ENCODE data around the gene ADAM12. TPM values are rescaled to one million over a fixed set of nuclear protein-coding genes. Genes with fewer than 3 reads are reported as not detected.
"Not testable (repeated sequence)": the region's sequence is repeated elsewhere in the genome, so short reads cannot be mapped to it uniquely, and the experiment has no call there.

Gene ADAM12
- total RNA-seq, 1 experiment from 2014 or later, result 26.1 TPM

DNA sequence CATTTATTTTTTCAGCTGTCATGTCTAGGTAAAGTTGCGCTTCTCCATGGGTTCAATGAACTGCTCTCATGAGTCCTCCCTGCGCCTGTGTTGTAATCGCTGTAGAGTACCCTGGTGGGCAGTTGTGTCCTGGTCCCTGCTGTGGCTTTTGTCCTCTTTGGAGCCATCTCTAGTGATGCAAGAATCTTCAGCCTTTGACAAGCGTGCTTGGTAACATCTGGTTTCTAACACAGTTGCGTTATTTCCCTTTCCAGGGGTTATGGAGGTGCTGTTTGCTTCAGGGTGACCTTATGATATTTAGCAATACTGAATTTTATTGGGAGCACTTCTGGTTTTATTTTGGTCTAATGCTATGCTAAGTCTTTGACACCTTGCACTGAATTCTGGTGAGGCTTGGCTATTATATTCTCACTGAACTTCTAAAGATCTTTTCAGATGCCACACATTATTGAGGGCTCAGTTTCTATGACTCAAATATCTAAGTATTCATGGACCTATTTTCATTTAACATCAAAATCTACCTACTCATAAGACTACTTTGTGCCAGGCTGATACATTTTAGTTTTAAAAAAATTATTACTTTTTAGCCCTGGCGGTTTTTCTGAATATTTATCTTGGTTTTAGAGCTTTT, 403.3 kb downstream of the ADAM12 start:
- in situ Hi-C loops (cut with HindIII; ENCODE audit: low pct_unique_long_range_greater_than_20kb, low sequenced_read_pairs), result no loop called here
- no peak for DNase-seq (ENCODE audit: low read depth)

GRCh38 chr10:125984346-125984745, 403.9 kb downstream of the ADAM12 start:
- DNase-seq (ENCODE audit: low read depth), result no peak
- in situ Hi-C loops (cut with HindIII; ENCODE audit: low pct_unique_long_range_greater_than_20kb, low sequenced_read_pairs), result no loop called here

DNA sequence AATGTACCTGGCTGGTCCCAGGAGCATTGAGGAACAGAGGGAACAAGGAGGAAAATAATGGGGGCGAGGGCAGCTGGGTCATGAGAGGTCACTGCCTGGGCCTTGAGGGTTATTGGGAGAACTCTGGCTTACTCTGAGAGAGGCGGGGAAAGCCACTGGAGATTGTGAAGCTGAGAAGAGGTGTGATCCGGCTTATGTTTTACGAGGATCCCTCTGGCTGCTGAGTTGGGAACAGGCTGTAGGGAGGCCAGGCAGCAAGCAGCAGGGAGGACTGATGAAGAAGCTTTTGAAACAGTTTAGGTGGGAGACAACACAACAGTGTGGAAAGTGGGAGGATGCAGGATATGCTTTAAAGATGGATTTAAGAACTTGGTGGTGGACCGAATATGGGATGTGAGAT, 404.6 kb downstream of the ADAM12 start:
- in situ Hi-C loops (cut with HindIII; ENCODE audit: low pct_unique_long_range_greater_than_20kb, low sequenced_read_pairs), result no loop called here
- DNase-seq (ENCODE audit: low read depth), result no peak

DNA sequence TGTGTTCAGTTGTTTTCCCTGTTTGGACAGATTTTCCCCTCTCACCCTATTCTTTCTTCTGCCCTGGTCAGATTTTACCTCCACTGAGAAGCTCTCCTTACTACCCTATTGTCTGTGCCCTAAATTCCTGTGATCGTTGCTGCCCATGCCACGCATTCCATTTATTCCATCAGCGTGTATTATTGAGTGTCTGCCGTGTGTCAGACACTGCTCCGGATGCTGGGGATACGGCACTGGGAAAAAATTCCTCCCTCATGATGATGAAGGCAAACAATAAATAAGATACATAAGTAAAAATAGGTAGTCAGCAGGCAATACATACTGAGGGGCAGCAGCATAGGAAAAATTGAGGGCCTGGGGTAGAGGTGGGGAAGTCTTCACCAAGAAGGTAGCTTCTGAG, 405.1 kb downstream of the ADAM12 start:
- DNase-seq (ENCODE audit: low read depth), result no peak
- in situ Hi-C loops (cut with HindIII; ENCODE audit: low pct_unique_long_range_greater_than_20kb, low sequenced_read_pairs), result no loop called here

- peak; percentile 86 for DNase-seq (ENCODE audit: low read depth)
- in situ Hi-C loops (cut with HindIII; ENCODE audit: low pct_unique_long_range_greater_than_20kb, low sequenced_read_pairs), result no loop called here
Measured at GRCh38 chr10:125982260-125982948, 405.9 kb downstream of the ADAM12 start.

GRCh38 chr10:125980521-125981035, 407.7 kb downstream of the ADAM12 start:
- in situ Hi-C loops (cut with HindIII; ENCODE audit: low pct_unique_long_range_greater_than_20kb, low sequenced_read_pairs), result no loop called here
- no peak for DNase-seq (ENCODE audit: low read depth)

DNA sequence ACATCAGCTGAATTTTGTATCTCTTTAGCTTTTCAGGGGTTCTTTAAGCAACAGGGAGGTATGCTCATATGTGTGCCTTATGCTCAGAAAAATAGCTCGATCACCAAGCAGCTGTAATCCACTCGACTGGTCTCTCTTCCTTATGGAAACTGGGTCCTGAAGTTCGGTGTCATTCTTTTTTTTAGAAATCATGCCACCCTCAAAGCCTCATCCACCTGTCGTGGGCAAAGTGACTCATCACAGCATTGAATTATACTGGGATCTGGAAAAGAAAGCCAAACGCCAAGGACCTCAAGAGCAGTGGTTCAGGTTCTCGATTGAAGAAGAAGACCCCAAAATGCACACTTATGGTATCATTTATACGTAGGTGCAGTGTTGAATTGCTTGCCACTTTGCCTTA, 408.3 kb downstream of the ADAM12 start:
- in situ Hi-C loops (cut with HindIII; ENCODE audit: low pct_unique_long_range_greater_than_20kb, low sequenced_read_pairs), result no loop called here
- DNase-seq (ENCODE audit: low read depth), result no peak

GRCh38 chr10:125976960-125977605, 411.2 kb downstream of the ADAM12 start:
- in situ Hi-C loops (cut with HindIII; ENCODE audit: low pct_unique_long_range_greater_than_20kb, low sequenced_read_pairs), result no loop called here
- no peak for DNase-seq (ENCODE audit: low read depth)

DNA sequence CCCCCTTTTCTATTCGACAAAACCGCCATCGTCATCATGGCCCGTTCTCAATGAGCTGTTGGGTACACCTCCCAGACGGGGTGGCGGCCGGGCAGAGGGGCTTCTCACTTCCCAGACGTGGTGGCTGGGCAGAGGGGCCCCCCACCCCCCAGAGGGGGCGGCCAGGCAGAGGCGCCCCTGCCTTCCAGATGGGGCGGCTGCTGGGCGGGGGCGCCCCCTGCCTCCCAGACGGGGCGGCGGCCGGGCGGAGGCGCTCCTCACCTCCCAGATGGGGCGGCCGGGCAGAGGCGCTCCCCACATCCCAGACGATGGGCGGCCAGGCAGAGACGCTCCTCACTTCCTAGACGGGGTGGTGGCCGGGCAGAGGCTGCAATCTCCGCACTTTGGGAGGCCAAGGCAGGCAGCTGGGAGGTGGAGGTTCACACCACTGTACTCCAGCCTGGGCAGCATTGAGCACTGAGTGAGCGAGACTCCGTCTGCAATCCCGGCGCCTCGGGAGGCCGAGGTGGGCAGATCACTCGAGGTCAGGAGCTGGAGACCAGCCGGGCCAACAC, 418.1 kb downstream of the ADAM12 start:
- in situ Hi-C loops (cut with HindIII; ENCODE audit: low pct_unique_long_range_greater_than_20kb, low sequenced_read_pairs); DNase-seq (ENCODE audit: low read depth): not testable (repeated sequence)

GRCh38 chr10:125967533-125967932, 420.7 kb downstream of the ADAM12 start:
- in situ Hi-C loops (cut with HindIII; ENCODE audit: low pct_unique_long_range_greater_than_20kb, low sequenced_read_pairs), result no loop called here
- DNase-seq (ENCODE audit: low read depth), result no peak

GRCh38 chr10:125964558-125964957, 423.7 kb downstream of the ADAM12 start:
- in situ Hi-C loops (cut with HindIII; ENCODE audit: low pct_unique_long_range_greater_than_20kb, low sequenced_read_pairs), result no loop called here
- DNase-seq (ENCODE audit: low read depth), result no peak

All from Caki2 (cell line).